HEK293T (cell line): ENCODE measurements around the gene FKBP5.
"Not testable (repeated sequence)": the region's sequence is repeated elsewhere in the genome, so short reads cannot be mapped to it uniquely, and the experiment has no call there.

Experiments
- CTCF ChIA-PET: fragments of 350-600 bp; formaldehyde crosslinking; extraction: SDS; loops from one replicate; lab custom pipeline; 2021; ENCODE audit warnings: antibody characterized with exemption, inconsistent platforms; lab: Yijun Ruan, JAX
- POLR2A ChIA-PET: fragments of 350-600 bp; formaldehyde crosslinking; extraction: SDS; loops from one replicate; lab custom pipeline; 2020; ENCODE audit warnings: antibody characterized with exemption, inconsistent platforms; lab: Yijun Ruan, JAX
- DNase-seq: peaks from one replicate; pipeline ENCODE4 v3.0.0; 2012; ENCODE audit warnings: mixed read lengths; ENCODE audit errors: extremely low spot score
- ARNT ChIP-seq: fragments of 450-650 bp; IDR thresholded peaks from 2 replicates; pipeline ENCODE4 v1.6.1; 2017; ENCODE audit warnings: mild to moderate bottlenecking
- BHLHE40 ChIP-seq: fragments of 450-650 bp; IDR thresholded peaks from 2 replicates; pipeline ENCODE4 v1.6.1; 2016; ENCODE audit warnings: mild to moderate bottlenecking, moderate library complexity, borderline replicate concordance
- CTBP1 ChIP-seq: fragments of 450-650 bp; IDR thresholded peaks from 2 replicates; pipeline ENCODE4 v1.6.1; 2016; ENCODE audit warnings: borderline replicate concordance
- ELF4 ChIP-seq: fragments of 450-650 bp; IDR thresholded peaks from 2 replicates; pipeline ENCODE4 v1.6.1; 2017; ENCODE audit warnings: antibody characterized with exemption
- FOXA1 ChIP-seq: fragments of 450-650 bp; IDR thresholded peaks from 2 replicates; pipeline ENCODE4 v1.6.1; 2016; ENCODE audit warnings: mild to moderate bottlenecking
- FOXK2 ChIP-seq: fragments of 450-650 bp; IDR thresholded peaks from 2 replicates; pipeline ENCODE4 v1.6.1; 2016; ENCODE audit warnings: mild to moderate bottlenecking
- FOXM1 ChIP-seq: fragments of 450-650 bp; IDR thresholded peaks from 2 replicates; pipeline ENCODE4 v1.6.1; 2017; ENCODE audit warnings: mild to moderate bottlenecking, borderline replicate concordance
- HDGF ChIP-seq: fragments of 450-650 bp; IDR thresholded peaks from 2 replicates; pipeline ENCODE4 v1.6.1; 2017; ENCODE audit warnings: antibody characterized with exemption, borderline replicate concordance
- L3MBTL2 ChIP-seq: fragments of 450-650 bp; conservative IDR thresholded peaks from 2 replicates; pipeline ENCODE4 v1.6.1; 2016; ENCODE audit warnings: mild to moderate bottlenecking
- LEF1 ChIP-seq: fragments of 450-650 bp; IDR thresholded peaks from 2 replicates; pipeline ENCODE4 v1.6.1; 2017; ENCODE audit warnings: mild to moderate bottlenecking, borderline replicate concordance
- NFRKB ChIP-seq: fragments of 450-650 bp; IDR thresholded peaks from 2 replicates; pipeline ENCODE4 v1.6.1; 2016; ENCODE audit warnings: mild to moderate bottlenecking, moderate library complexity
- SP1 ChIP-seq: fragments of 450-650 bp; IDR thresholded peaks from 2 replicates; pipeline ENCODE4 v1.6.1; 2017
- SUZ12 ChIP-seq: fragments of 450-650 bp; IDR thresholded peaks from 2 replicates; pipeline ENCODE4 v1.6.1; 2016; ENCODE audit warnings: mild to moderate bottlenecking
- TARDBP ChIP-seq: fragments of 450-650 bp; IDR thresholded peaks from 2 replicates; pipeline ENCODE4 v1.6.1; 2016
- ZNF384 ChIP-seq: fragments of 450-650 bp; IDR thresholded peaks from 2 replicates; pipeline ENCODE4 v1.6.1; 2016
- TF ChIP-seq, protein P1 (sequence below): fragments of 450-650 bp; IDR thresholded peaks from 2 replicates; pipeline ENCODE4 v1.6.1; 2016

The FKBP5 gene

DNA sequence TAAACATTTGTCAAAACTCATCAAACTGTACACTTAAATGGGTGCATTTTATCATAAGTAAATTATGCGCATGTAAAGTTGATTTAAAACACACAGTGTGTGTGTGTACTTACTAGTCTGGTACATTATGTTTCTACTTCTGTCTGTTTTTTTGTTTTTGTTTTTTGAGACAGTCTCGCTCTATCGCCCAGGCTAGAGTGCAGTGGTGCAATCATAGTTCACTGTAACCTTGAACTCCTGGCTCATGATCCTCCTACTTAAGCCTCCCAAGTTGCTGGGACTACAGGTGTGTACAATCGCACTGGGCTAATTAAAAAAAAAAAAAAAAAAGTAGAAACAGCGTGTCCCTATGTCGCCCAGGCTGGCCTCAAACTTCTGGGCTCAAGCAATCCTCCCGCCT, 23.0 kb upstream of the FKBP5 start:
- TF ChIP-seq HDGF: no peak
- no peak for TF ChIP-seq FOXK2
- no peak for TF ChIP-seq SP1
- no peak for TF ChIP-seq ZNF384
- no peak for TF ChIP-seq CTBP1
- DNase-seq: no peak
- ChIA-PET POLR2A (no interaction called here), CTCF (interaction anchor here (0.7 kb wide), 1 partner anchor 12 kb away, joined by 3 read pairs; no protein-coding TSS in a partner anchor)

DNA sequence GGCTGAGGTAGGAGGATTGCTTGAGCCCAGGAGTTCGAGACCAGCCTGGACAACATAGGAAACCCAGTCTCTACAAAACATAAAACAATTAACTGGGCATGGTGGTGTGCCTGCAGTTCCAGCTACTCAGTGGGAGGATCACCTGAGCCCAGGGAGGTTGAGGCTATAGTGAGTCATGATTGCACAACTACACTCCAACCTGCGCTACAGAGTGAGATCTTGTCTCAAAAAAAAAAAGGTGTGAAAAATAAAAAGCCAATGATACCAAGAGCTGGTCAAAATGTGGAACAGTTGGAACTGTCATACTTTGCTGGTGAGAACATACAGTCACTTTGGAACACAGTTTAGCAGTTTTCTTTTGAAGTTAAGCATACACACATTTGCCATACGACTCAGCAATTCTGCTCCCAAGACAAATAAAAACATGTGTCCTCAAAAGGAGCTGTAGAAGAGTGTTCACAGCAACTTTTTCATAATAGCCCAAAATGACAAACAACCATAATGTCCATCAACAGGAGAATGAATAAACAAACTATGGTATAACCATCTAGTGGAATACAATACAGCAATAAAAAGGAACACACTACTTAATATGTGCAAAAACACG, 21.6 kb upstream of the FKBP5 start:
- DNase-seq: no peak
- POLR2A ChIA-PET: no interaction called here
- TF ChIP-seq ELF4 (no peak), FOXK2 (no peak), ZNF384 (no peak), L3MBTL2 (no peak), TARDBP (no peak)
- CTCF ChIA-PET: no interaction called here

GRCh38 chr6:35708585-35708984, 19.9 kb upstream of the FKBP5 start:
- DNase-seq: no peak
- TF ChIP-seq FOXA1: no peak
- POLR2A ChIA-PET: no interaction called here
- CTCF ChIA-PET: no interaction called here

DNA sequence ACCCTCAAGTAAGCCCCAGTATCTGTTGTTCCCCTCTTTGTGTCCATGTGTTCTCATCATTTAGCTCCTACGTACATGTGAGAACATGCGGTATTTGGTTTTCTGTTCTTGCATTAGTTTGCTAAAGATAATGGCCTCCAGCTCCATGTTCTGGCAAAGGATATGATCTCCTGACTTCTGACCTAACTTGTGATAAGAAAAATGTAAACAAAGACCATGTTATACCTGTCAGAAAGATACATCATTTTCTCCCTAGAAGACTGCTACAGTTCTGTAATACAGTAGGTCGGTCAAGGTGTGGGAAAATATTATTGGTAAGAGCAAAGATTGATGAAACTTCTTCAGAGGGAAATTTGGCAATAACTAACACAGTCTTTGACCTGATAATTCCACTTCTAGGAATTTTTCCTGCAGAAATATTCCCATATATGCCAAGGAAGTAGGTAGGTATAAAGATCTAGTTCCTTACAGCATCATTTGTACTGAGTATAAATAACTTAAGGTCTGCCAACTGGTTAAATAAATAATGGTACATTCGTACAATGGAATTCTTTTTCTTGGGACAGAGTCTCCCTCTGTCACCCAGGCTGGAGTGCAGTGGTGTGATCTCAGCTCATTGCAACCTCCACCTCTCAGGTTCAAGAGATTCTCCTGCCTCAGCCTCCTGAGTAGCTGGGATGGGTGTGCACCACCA, 19.1 kb upstream of the FKBP5 start:
- TF ChIP-seq HDGF: no peak
- no peak for TF ChIP-seq ARNT
- TF ChIP-seq SP1: no peak
- no peak for TF ChIP-seq FOXM1
- no peak for TF ChIP-seq ELF4
- CTCF ChIA-PET: interaction anchor here (0.6 kb wide), 1 partner anchor 1345 kb away, joined by 3 read pairs; no protein-coding TSS in a partner anchor
- POLR2A ChIA-PET: no interaction called here
- DNase-seq: no peak

DNA sequence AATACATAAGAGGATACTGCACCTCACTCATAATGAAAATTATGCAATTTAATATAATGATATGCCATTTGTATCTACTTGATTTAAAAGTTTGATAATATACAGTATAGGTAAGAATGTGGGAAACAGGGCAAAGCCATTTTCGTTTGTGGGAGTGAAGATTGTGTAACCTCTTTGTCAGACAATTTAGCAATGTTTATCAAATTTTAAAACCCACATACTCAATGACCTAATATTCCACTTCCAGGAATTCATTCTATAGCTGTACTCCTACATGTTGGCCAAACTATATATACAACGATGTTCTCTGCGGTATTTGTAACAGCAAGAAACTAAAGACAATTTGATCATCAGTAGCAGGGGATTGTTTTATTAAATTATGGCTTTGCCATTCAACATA, 17.8 kb upstream of the FKBP5 start:
- ChIA-PET CTCF (no interaction called here), POLR2A (no interaction called here)
- DNase-seq: no peak

GRCh38 chr6:35703554-35703953, 14.8 kb upstream of the FKBP5 start:
- TF ChIP-seq NFRKB: no peak
- CTCF ChIA-PET: no interaction called here
- no peak for DNase-seq
- POLR2A ChIA-PET: interaction anchor here (1.1 kb wide), 1 partner anchor 9 kb away, joined by 3 read pairs; no protein-coding TSS in a partner anchor

More for the DNA sequence above, 17.8 kb upstream of the FKBP5 start:
- TF ChIP-seq NFRKB: no peak
- no peak for TF ChIP-seq ZNF384
- TF ChIP-seq SP1: no peak
- TF ChIP-seq L3MBTL2: no peak
- TF ChIP-seq LEF1: no peak
- TF ChIP-seq SUZ12: no peak

GRCh38 chr6:35698858-35699257, 10.1 kb upstream of the FKBP5 start:
- no peak for DNase-seq
- ChIA-PET POLR2A (no interaction called here), CTCF (no interaction called here)
- no peak for TF ChIP-seq BHLHE40
- TF ChIP-seq FOXK2: no peak
- no peak for TF ChIP-seq L3MBTL2
- TF ChIP-seq SP1: no peak
- TF ChIP-seq LEF1: no peak
- no peak for TF ChIP-seq CTBP1
- TF ChIP-seq, protein P1, sequence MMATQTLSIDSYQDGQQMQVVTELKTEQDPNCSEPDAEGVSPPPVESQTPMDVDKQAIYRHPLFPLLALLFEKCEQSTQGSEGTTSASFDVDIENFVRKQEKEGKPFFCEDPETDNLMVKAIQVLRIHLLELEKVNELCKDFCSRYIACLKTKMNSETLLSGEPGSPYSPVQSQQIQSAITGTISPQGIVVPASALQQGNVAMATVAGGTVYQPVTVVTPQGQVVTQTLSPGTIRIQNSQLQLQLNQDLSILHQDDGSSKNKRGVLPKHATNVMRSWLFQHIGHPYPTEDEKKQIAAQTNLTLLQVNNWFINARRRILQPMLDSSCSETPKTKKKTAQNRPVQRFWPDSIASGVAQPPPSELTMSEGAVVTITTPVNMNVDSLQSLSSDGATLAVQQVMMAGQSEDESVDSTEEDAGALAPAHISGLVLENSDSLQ: no peak

DNA sequence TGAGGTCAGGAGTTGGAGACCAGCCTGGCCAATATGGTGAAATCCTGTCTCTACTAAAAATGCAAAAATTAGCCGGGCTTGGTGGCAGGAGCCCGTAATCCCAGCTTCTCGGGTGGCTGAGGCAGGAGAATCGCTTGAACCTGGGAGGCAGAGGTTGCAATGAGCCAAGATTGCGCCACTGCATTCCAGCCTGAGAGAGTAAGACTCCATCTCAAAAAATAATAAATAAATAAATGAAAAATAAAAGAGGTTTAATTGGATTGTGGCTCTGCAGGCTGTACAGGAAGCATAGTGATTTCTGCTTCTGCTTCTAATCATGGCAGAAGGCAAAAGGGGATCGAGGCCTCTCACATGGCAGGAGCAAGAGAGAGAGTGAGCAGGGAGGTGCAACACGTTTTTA, 9.7 kb upstream of the FKBP5 start:
- DNase-seq, POLR2A ChIA-PET, CTCF ChIA-PET: not testable (repeated sequence)

GRCh38 chr6:35694462-35694861, 5.7 kb upstream of the FKBP5 start:
- CTCF ChIA-PET: no interaction called here
- TF ChIP-seq LEF1 (no peak), ARNT (no peak), ELF4 (no peak), SUZ12 (no peak), SP1 (no peak), FOXA1 (no peak), L3MBTL2 (no peak), FOXM1 (no peak), FOXK2 (no peak), BHLHE40 (no peak)
- TF ChIP-seq, protein P1: no peak
- POLR2A ChIA-PET: no interaction called here
- DNase-seq: no peak
